ENCODE data around the gene TRIO. TPM values are rescaled to one million over a fixed set of nuclear protein-coding genes. Genes with fewer than 3 reads are reported as not detected.

The TRIO gene
- total RNA-seq, 4 donors from 2014 or later = 112 to 155 (median 145) TPM

DNA sequence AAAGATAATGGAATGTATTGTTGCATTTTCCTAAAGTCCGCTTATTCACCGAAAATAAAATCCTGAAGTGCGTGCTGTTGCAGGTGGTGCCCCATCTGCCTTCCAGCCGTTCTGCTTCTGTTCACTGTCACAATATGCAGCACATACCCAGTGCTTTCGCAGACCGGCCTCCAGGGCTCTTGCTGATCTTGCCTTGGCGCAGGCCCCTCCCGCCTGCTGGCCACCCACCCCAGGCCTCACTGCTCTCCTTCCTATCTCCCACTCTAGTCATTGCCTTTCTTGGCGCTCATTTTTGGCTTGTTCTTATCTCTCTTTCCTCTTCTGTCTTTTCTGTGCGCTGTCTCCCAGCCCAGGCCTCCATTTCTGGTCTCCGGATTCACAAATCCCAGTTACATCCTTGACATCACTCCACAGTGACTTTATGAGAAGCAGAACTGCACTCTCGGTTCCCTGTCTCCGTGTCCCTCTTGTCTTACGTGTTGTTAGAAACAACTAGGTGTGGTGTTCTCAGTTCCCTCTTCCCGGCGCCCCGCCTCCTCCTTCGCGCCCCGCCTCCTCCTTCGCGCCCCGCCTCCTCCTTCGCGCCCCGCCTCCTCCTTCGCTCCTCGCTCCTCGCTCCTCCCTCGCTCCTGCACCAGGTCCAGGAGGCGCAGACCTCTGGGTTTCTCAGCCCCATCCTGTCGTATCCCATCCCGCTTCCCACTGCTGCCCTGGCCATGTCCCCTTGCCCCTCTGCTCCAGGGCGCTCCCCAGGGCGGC lies 236.8 kb downstream of the TRIO start:
- Histone ChIP-seq H3K4me3 (no peak overlapping the region), H3K9me3 (no peaks in the 10 kb centered on the region), H3K27ac (replicated peaks in 1 of 4) (no peak overlapping the region), H3K27me3 (no peaks in the 10 kb centered on the region), H3K36me3 (peaks cover 29 to 91% (median 70%) of the 10 kb centered on the region in 4 donors), H3K4me1 (peaks cover 0 to 12% (median 10%) of the 10 kb centered on the region in 4 donors)
- intact Hi-C loops (cut with DNase I) = no loop called here
- no peak for DNase-seq (ENCODE audit: extremely low spot score)
- WGBS = 85% methylated on average over 35 of the region's 35 CpGs
- no peak for TF ChIP-seq EP300 (IDR thresholded peaks at IDR 0.05)
- TF ChIP-seq, protein P1, sequence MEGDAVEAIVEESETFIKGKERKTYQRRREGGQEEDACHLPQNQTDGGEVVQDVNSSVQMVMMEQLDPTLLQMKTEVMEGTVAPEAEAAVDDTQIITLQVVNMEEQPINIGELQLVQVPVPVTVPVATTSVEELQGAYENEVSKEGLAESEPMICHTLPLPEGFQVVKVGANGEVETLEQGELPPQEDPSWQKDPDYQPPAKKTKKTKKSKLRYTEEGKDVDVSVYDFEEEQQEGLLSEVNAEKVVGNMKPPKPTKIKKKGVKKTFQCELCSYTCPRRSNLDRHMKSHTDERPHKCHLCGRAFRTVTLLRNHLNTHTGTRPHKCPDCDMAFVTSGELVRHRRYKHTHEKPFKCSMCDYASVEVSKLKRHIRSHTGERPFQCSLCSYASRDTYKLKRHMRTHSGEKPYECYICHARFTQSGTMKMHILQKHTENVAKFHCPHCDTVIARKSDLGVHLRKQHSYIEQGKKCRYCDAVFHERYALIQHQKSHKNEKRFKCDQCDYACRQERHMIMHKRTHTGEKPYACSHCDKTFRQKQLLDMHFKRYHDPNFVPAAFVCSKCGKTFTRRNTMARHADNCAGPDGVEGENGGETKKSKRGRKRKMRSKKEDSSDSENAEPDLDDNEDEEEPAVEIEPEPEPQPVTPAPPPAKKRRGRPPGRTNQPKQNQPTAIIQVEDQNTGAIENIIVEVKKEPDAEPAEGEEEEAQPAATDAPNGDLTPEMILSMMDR (IDR thresholded peaks at IDR 0.05) = no peak
- TF ChIP-seq POLR2A (IDR thresholded peaks at IDR 0.05; ENCODE audit: low read depth) = no peak
- TF ChIP-seq POLR2AphosphoS5 (IDR thresholded peaks at IDR 0.05) = no peak

DNA sequence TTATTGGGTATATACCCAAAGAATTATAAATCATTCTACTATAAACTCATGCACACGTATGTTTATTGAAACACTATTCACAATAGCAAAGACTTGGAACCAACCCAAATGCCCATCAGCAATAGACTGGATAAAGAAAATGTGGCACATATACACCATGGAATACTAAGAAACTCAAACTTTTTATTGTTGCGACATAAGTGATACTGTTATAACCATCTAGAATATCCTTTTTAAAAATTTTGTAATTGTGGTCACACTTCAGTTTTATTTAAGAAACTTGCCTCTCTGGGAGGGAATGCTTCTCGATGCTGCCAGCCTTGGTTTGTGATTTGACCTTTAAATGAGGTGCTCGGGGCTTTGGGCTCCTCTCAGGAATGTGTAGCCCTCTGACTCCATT lies 237.6 kb downstream of the TRIO start:
- H3K4me3 ChIP-seq = no peak overlapping the region
- intact Hi-C loops (cut with DNase I) = no loop called here
- peaks cover 0 to 10% (median 7%) of the 10 kb centered on the region in 4 donors for H3K4me1 ChIP-seq
- no peaks in the 10 kb centered on the region for H3K27me3 ChIP-seq
- TF ChIP-seq, protein P1 (IDR thresholded peaks at IDR 0.05) = no peak
- TF ChIP-seq POLR2AphosphoS5 (IDR thresholded peaks at IDR 0.05) (no peak), POLR2A (IDR thresholded peaks at IDR 0.05; ENCODE audit: low read depth) (no peak), EP300 (IDR thresholded peaks at IDR 0.05) (no peak)
- DNase-seq (ENCODE audit: extremely low spot score) = no peak
- H3K36me3 ChIP-seq = peaks cover 29 to 92% (median 70%) of the 10 kb centered on the region in 4 donors
- H3K9me3 ChIP-seq = no peaks in the 10 kb centered on the region
- WGBS = 66% methylated on average over 4 of the region's 4 CpGs
- H3K27ac ChIP-seq (replicated peaks in 1 of 4) = no peak overlapping the region

DNA sequence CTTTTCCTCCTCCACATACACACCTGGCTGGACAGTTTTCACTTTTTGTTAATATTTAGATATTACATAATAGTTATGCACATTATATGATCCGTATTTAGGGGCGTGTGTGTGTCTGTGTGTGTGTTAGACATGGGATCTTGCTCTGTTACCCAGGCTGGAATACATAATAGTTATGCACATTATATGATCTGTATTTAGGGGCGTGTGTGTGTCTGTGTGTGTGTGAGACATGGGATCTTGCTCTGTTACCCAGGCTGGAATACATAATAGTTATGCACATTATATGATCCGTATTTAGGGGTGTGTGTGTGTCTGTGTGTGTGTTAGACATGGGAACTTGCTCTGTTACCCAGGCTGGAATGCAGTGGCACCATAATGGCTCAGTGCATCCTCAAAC lies 239.5 kb downstream of the TRIO start:
- TF ChIP-seq EP300 (IDR thresholded peaks at IDR 0.05) = no peak
- no peak for TF ChIP-seq POLR2A (IDR thresholded peaks at IDR 0.05; ENCODE audit: low read depth)
- TF ChIP-seq, protein P1 (IDR thresholded peaks at IDR 0.05) = no peak
- TF ChIP-seq POLR2AphosphoS5 (IDR thresholded peaks at IDR 0.05) = no peak
- Histone ChIP-seq H3K36me3 (peaks cover 34 to 86% (median 70%) of the 10 kb centered on the region in 4 donors), H3K4me1 (peaks cover 0 to 10% (median 7%) of the 10 kb centered on the region in 4 donors), H3K27me3 (no peaks in the 10 kb centered on the region), H3K27ac (replicated peaks in 1 of 4) (no peak overlapping the region), H3K9me3 (no peaks in the 10 kb centered on the region), H3K4me3 (no peak overlapping the region)
- WGBS = 89% methylated on average over 4 of the region's 4 CpGs
- no peak for DNase-seq (ENCODE audit: extremely low spot score)
- intact Hi-C loops (cut with DNase I) = no loop called here

DNA sequence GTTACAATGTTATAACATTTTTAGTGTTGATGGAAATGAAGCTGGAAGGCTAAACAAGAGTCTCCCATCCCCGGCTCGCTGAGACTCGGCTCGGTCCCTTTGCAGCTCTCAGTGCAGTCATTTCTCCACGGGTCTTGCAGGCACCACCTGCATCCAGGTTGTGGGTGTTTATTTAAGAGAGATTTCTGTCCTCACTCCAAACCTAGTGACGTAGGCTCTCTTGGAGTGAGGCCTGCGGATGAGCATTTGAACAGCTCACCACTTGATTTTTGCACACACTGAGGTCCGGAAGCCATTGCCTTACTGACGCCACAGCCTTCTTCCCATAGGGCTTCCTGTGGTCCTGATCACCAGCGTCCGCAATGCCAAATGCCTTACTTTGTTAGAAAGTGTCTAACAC lies 240.8 kb downstream of the TRIO start:
- 81% methylated on average over 11 of the region's 11 CpGs for WGBS
- Histone ChIP-seq H3K9me3 (no peaks in the 10 kb centered on the region), H3K36me3 (peaks cover 27 to 86% (median 69%) of the 10 kb centered on the region in 4 donors), H3K4me3 (no peak overlapping the region), H3K27ac (replicated peaks in 1 of 4) (no peak overlapping the region), H3K4me1 (peaks cover 0 to 10% (median 7%) of the 10 kb centered on the region in 4 donors), H3K27me3 (no peaks in the 10 kb centered on the region)
- no peak for TF ChIP-seq POLR2A (IDR thresholded peaks at IDR 0.05; ENCODE audit: low read depth)
- TF ChIP-seq EP300 (IDR thresholded peaks at IDR 0.05) = no peak
- TF ChIP-seq, protein P1 (IDR thresholded peaks at IDR 0.05) = no peak
- TF ChIP-seq POLR2AphosphoS5 (IDR thresholded peaks at IDR 0.05) = no peak
- no peak for DNase-seq (ENCODE audit: extremely low spot score)
- intact Hi-C loops (cut with DNase I) = no loop called here
